Activated T-cell treated with anti-CD3 and anti-CD28 coated beads, Interleukin-2, amount 50 U/mL, for 24 hours (primary cell): ENCODE results near the gene ADGRG2.
"Not testable (repeated sequence)": the region's sequence is repeated elsewhere in the genome, so short reads cannot be mapped to it uniquely, and the experiment has no call there.

Source experiments
- DNase-seq: peaks from one replicate; pipeline ENCODE4 v3.0.0-alpha.2; 2020
- H3K27ac Mint-ChIP-seq: 2 replicates; pipeline ENCODE4 v1.8.0; 2020; ENCODE audit warnings: mild to moderate bottlenecking, mixed read lengths
- H3K27me3 Mint-ChIP-seq: 2 replicates; pipeline ENCODE4 v1.8.0; 2020; ENCODE audit warnings: mixed read lengths
- H3K36me3 Mint-ChIP-seq: 2 replicates; pipeline ENCODE4 v1.8.0; 2020; ENCODE audit warnings: low read depth, mixed read lengths
- H3K4me1 Mint-ChIP-seq: 2 replicates; pipeline ENCODE4 v1.8.0; 2020; ENCODE audit warnings: low read depth, mixed read lengths
- H3K4me3 Mint-ChIP-seq: 2 replicates; pipeline ENCODE4 v1.8.0; 2020; ENCODE audit warnings: mild to moderate bottlenecking, moderate library complexity, mixed read lengths
- H3K9me3 Mint-ChIP-seq: 2 replicates; pipeline ENCODE4 v1.8.0; 2020; ENCODE audit warnings: mixed read lengths

Gene ADGRG2

DNA sequence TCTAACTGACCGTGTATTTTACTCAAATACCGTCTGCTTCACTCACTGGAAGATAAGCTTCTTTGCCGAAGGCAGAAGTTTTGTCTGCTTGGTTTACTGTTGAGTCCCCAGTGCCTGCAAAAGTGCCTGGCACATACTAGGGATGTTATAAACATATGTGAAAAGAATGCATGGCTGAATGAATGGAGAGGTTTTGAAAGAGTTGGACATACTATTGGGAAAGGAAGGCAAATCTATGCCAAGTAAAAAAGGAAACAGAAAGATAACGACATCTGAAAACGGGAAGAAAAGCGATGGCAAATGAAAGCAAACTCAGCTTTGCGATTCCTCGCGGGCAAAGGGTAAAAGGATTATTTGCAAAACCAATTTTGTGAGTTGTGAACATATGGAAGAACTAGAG lies 21.7 kb downstream of the ADGRG2 start:
- Mint-ChIP-seq H3K27ac (no peak overlapping the region), H3K36me3 (no peaks in the 10 kb centered on the region), H3K9me3 (no peaks in the 10 kb centered on the region), H3K4me1 (no peaks in the 10 kb centered on the region), H3K27me3 (peaks cover 32% of the 10 kb centered on the region), H3K4me3 (no peak overlapping the region)
- no peak for DNase-seq

DNA sequence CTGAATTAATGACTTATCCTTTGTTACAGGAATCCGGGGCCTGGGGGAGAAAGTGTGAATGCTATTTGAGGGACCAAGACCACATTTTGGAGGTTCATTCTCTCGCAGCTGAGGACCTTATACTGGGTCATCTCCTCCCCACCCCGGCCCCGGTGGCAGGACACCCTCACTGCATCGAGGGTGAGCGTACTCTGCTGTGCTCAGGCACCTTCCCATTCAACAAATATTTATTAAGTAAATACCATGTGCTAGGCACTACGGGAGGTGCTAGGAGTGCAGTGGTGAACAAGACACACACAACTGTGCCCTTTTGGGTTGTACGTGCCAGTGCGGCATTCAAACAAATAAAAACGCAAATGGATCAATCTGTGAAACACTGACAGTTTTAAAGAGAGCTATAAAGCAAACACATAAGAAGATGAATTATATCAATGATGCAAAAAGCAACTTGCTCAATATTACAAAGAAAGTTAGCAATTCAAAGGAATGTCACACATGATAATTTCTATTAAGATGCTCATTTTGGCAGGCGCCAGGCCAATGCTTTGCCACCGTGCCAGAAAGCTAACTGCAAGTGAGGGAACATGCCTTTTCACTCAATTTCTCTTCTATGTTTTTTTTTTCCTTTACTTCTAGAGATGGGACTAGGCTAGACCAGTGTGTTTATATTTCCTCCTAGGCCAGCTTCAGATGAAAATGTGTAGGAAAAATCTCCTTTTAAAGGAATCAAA lies 24.6 kb downstream of the ADGRG2 start:
- Mint-ChIP-seq H3K9me3 (no peaks in the 10 kb centered on the region), H3K27me3 (peaks cover 28% of the 10 kb centered on the region), H3K36me3 (no peaks in the 10 kb centered on the region), H3K27ac (no peak overlapping the region), H3K4me3 (no peak overlapping the region), H3K4me1 (no peaks in the 10 kb centered on the region)
- no peak for DNase-seq

- Mint-ChIP-seq H3K9me3 (peaks cover 4% of the 10 kb centered on the region), H3K4me3 (no peak overlapping the region), H3K4me1 (no peaks in the 10 kb centered on the region), H3K27me3 (peaks cover 26% of the 10 kb centered on the region), H3K36me3 (no peaks in the 10 kb centered on the region), H3K27ac (no peak overlapping the region)
- DNase-seq: no peak
These were observed 25.7 kb downstream of the ADGRG2 start for GRCh38 chrX:19096586-19096985.

DNA sequence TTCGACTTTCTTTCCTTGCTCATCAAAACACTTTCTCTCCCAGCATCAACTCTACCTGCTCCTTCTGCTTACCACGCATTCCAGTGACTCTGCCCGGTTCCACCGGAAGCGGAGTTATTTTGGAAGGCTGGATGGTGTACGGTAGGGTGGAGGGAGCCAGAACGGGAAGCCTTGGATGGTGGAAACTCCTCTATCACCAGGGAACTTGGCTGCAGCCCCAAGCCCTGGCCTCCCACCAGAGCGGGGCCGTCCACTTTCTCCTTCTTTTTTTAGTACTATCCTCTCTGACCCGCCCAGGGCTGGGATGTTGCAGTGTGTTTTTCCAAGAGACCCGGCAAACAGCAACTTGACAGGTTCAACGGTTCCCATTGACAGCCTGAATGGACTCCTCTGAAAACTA lies 27.6 kb downstream of the ADGRG2 start:
- Mint-ChIP-seq H3K9me3 (peaks cover 13% of the 10 kb centered on the region), H3K4me1 (no peaks in the 10 kb centered on the region), H3K27me3 (peaks cover 30% of the 10 kb centered on the region), H3K36me3 (no peaks in the 10 kb centered on the region), H3K4me3 (no peak overlapping the region), H3K27ac (no peak overlapping the region)
- no peak for DNase-seq

DNA sequence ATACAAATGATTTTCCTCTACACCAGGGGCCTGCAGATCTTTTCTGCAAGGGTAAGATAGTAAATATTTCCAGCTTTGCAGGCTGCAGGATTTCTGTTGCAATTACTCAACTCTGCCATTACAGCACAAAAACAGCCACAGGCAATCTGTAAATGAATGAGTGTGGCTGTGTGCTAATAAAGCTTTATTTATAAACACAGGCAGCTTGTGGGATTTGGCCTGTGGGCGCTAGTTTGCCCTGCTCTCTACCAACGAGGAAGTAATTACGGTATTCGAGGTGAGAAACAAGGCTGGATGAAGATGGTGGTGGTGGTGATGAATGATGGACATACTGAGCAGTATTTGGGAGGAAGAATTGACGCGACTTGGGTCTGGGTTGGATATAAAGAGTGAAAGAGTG lies 30.7 kb downstream of the ADGRG2 start:
- H3K4me1 Mint-ChIP-seq: no peaks in the 10 kb centered on the region
- no peak overlapping the region for H3K4me3 Mint-ChIP-seq
- H3K27ac Mint-ChIP-seq: no peak overlapping the region

GRCh38 chrX:19089555-19090040 lies 32.7 kb downstream of the ADGRG2 start:
- Mint-ChIP-seq H3K36me3 (no peaks in the 10 kb centered on the region), H3K27ac (no peak overlapping the region), H3K9me3 (peaks cover 17% of the 10 kb centered on the region), H3K4me3 (no peak overlapping the region), H3K27me3 (peaks cover 20% of the 10 kb centered on the region), H3K4me1 (no peaks in the 10 kb centered on the region)
- no peak for DNase-seq

More for the DNA sequence above, 30.7 kb downstream of the ADGRG2 start:
- Mint-ChIP-seq H3K9me3 (peaks cover 17% of the 10 kb centered on the region), H3K27me3 (peaks cover 31% of the 10 kb centered on the region), H3K36me3 (no peaks in the 10 kb centered on the region)
- DNase-seq: no peak

GRCh38 chrX:19086102-19086772 lies 36.0 kb downstream of the ADGRG2 start:
- Mint-ChIP-seq H3K9me3 (peaks cover 13% of the 10 kb centered on the region), H3K4me1 (no peaks in the 10 kb centered on the region), H3K36me3 (no peaks in the 10 kb centered on the region), H3K27me3 (peaks cover 21% of the 10 kb centered on the region), H3K4me3 (no peak overlapping the region), H3K27ac (no peak overlapping the region)
- no peak for DNase-seq

GRCh38 chrX:19085666-19086065 lies 36.6 kb downstream of the ADGRG2 start:
- no peak overlapping the region for H3K27ac Mint-ChIP-seq
- H3K27me3 Mint-ChIP-seq: peaks cover 21% of the 10 kb centered on the region
- H3K4me1 Mint-ChIP-seq: no peaks in the 10 kb centered on the region
- H3K9me3 Mint-ChIP-seq: peaks cover 9% of the 10 kb centered on the region
- no peak overlapping the region for H3K4me3 Mint-ChIP-seq
- no peak for DNase-seq
- no peaks in the 10 kb centered on the region for H3K36me3 Mint-ChIP-seq

GRCh38 chrX:19075754-19076153 lies 46.5 kb downstream of the ADGRG2 start:
- Mint-ChIP-seq H3K27ac (no peak overlapping the region), H3K4me3 (no peak overlapping the region), H3K27me3 (peaks cover 25% of the 10 kb centered on the region), H3K4me1 (no peaks in the 10 kb centered on the region), H3K9me3 (no peaks in the 10 kb centered on the region), H3K36me3 (no peaks in the 10 kb centered on the region)
- no peak for DNase-seq

GRCh38 chrX:19072372-19072771 lies 49.9 kb downstream of the ADGRG2 start:
- no peak overlapping the region for H3K4me3 Mint-ChIP-seq

GRCh38 chrX:19070555-19070994 lies 51.7 kb downstream of the ADGRG2 start:
- Mint-ChIP-seq H3K9me3 (no peaks in the 10 kb centered on the region), H3K27ac (no peak overlapping the region), H3K36me3 (no peaks in the 10 kb centered on the region), H3K27me3 (peaks cover 40% of the 10 kb centered on the region), H3K4me1 (no peaks in the 10 kb centered on the region), H3K4me3 (no peak overlapping the region)
- DNase-seq: no peak

More at GRCh38 chrX:19072372-19072771, 49.9 kb downstream of the ADGRG2 start:
- Mint-ChIP-seq H3K4me1 (no peaks in the 10 kb centered on the region), H3K9me3 (no peaks in the 10 kb centered on the region), H3K27ac (no peak overlapping the region), H3K36me3 (no peaks in the 10 kb centered on the region), H3K27me3 (peaks cover 36% of the 10 kb centered on the region)
- no peak for DNase-seq

GRCh38 chrX:19066987-19067386 lies 55.3 kb downstream of the ADGRG2 start:
- not testable (repeated sequence) for H3K4me1 Mint-ChIP-seq, H3K4me3 Mint-ChIP-seq, DNase-seq, H3K27ac Mint-ChIP-seq, H3K9me3 Mint-ChIP-seq, H3K36me3 Mint-ChIP-seq
- peaks cover 36% of the 10 kb centered on the region for H3K27me3 Mint-ChIP-seq

- Mint-ChIP-seq H3K27ac (no peak overlapping the region), H3K4me3 (no peak overlapping the region), H3K27me3 (peaks cover 35% of the 10 kb centered on the region), H3K36me3 (no peaks in the 10 kb centered on the region), H3K9me3 (no peaks in the 10 kb centered on the region), H3K4me1 (no peaks in the 10 kb centered on the region)
- no peak for DNase-seq
These were observed 56.7 kb downstream of the ADGRG2 start for GRCh38 chrX:19065535-19065934.

DNA sequence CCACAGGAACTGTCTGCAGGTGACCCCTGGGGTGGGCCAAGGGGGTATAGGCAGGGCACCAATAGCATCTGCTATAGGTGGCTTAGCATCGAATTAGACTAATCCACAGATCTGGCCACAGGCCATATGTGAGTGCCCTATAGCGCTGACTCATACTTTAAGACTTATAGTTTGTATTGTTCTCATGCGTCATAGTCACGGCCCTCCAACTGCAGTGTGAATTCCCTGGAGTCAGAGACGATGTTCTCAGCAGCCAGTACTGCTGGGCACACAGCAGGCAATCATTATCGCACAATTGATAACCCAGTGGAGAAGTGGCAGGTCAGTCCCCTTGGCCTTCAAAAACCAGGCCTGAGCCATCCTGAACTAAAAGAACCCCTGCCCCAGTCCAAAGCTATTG lies 58.1 kb downstream of the ADGRG2 start:
- H3K4me1 Mint-ChIP-seq: no peaks in the 10 kb centered on the region
- no peak overlapping the region for H3K4me3 Mint-ChIP-seq
- H3K36me3 Mint-ChIP-seq: no peaks in the 10 kb centered on the region
- no peaks in the 10 kb centered on the region for H3K9me3 Mint-ChIP-seq
- DNase-seq: no peak
- peaks cover 22% of the 10 kb centered on the region for H3K27me3 Mint-ChIP-seq
- no peak overlapping the region for H3K27ac Mint-ChIP-seq

DNA sequence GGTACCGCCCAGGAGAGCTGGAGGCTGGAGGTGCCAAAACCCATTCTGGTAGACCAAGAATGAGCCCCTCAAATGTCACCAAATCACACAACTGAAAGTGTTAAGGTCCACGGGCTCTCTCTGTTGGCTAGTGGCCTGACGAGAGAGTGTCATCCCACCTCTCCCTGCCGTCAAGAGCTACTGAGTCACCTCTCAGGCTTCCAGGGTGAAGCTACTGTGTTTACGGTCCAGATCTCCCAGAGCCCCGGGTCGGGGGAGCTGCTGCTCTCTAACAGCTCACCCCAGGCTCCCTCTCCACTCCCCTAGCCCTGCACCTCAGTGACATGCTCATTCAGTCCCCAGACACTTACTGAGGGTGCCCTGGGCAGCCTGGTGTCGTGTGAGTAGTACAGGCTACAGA lies 59.2 kb downstream of the ADGRG2 start:
- Mint-ChIP-seq H3K4me1 (no peaks in the 10 kb centered on the region), H3K4me3 (no peak overlapping the region), H3K27ac (no peak overlapping the region), H3K36me3 (no peaks in the 10 kb centered on the region), H3K9me3 (no peaks in the 10 kb centered on the region), H3K27me3 (peaks cover 22% of the 10 kb centered on the region)
- no peak for DNase-seq
